Stimulated activated CD8-positive, alpha-beta memory T cell treated with anti-CD3 and anti-CD28 coated beads, Interleukin-4, amount 100 ng/mL, for 24 hours (primary cell): Measurements from ENCODE around the gene ZNF716.
"Not testable (repeated sequence)": the region's sequence is repeated elsewhere in the genome, so short reads cannot be mapped to it uniquely, and the experiment has no call there.

Experiments used
- DNase-seq: peaks from one replicate; pipeline ENCODE4 v3.0.0-alpha.2; 2020; ENCODE audit warnings: low read depth

The ZNF716 gene

DNA sequence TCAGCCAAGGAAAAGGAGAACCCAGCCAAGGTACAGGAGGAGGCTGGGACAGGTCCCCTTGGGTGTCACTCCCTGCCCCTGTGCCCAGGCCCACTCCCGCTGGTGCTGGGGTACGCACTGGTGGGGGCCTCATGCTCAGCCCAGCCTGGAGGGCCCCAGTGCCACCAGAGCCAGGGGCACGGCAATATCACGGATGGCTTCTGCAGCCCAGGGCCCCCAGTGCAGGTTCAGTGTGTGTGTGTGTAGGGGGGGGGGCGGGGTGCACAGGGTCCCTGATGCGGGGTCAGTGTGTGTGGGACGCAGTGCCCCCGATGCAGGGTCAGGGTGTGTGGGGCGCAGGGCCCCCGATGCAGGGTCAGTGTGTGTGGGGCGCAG lies 23.4 kb upstream of the ZNF716 start:
- DNase-seq: no peak

DNA sequence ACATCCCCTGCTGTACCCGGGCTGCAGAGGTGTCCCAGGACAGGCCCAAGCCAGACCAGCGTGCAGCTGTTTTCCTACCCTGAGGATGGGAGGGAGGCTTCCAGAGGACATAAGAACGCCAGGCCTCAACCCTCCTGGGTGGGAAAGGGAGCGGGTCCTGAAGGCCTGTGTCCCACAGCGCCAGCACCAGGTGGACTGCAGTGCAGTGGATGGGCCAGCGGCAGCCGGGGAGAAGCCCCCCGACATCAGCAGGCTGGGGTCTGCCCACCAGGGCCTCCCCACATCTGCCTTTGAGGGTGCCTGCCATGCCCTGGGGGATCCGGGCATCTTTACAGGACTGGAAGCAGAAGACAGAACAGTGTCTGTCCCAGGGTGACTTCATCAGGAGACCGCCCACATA lies 22.8 kb upstream of the ZNF716 start:
- no peak for DNase-seq

DNA sequence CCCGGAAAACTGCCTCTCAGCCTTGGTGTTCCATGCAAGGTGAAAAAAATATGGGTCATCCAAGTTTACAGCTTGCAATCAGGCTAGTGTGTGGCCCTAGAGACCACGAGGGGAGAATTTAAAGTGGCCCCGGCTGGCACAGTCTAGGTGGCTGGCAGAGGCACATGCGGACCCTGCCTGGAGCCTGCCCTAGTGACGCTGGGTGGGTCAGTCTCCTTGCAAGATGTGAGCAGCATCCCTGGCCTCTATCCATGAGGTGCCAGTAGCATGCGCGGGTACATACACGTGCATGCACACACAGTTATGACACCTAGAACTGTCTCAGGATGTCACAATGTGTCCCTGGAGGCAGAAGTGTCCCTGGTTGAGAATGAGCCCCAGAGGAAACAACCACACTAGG lies 22.4 kb upstream of the ZNF716 start:
- no peak for DNase-seq

DNA sequence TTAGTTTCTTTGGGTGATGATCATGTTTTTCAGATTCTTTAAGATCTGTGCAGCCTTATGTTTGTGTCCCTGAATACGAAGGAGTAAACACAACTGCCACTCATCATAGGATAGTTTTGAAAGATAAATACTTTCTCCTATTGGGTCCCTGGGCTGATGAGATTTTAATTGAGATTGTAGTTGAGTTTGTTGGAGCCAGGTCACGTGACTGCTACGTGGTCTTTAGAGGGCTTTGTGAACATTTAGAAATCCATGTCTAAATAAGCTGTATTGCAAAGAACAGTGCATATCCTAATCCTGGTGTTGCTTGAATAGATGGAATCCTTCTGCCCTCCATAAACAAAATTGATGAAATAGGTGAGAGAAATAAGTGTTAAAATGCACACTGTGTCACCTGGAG lies 17.4 kb upstream of the ZNF716 start:
- no peak for DNase-seq

DNA sequence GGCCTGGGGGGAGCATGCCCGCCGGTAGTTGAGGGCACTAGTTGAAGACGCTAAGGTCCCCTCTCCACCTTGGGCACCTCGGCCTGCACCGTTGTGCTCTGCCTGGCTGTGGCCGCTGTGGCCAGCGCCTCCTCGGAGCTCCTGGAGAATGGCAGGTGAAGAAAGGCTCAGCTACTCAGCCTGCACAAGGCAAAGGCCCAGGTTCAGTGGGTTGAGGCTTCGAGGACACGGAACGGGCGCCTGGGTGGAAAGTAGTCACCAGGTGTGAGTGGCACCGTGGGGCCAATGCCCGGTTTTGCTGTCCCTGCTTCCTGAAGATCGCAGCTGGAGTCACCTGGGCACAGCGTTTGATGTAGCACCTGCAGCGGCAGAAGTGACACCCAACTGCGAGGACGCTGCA lies 12.4 kb upstream of the ZNF716 start:
- no peak for DNase-seq

DNA sequence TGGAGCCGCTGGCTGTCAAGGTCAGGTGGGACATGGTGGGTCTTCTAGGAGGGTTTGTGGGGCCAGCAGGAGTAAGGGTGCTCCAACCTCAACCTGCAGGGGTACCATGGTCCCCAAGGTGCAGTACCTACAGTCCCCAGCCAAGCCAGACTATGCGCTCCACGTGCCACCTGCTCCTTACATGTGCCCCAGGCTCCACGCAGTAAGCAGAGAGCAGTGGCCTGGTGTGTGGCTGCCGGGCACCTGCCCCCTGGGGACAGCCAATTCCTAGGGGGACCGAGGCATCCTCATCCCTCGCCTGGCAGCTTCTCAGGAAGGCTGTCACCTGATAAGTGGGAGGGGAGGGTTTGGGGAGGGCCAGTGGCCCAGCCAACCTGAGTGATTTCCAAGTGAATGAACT lies 11.7 kb upstream of the ZNF716 start:
- no peak for DNase-seq

DNA sequence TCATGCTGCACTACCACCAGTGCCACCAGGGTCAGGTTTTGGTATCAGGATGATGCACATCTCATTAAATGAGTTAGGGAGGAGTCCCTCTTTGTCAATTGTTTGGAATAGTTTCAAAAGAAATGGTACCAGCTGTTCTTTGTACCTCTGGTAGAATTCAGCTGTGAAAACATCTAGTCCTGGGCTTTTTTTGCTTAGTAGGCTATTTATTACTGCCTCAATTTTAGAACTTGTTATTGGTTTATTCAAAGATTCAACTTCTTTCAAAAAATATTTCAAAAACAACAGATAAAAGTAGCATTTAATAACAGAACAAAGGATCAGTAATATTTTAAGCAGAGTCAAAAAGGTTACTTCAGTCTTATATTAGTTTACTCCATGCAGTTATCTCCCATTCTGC lies 6.4 kb upstream of the ZNF716 start:
- no peak for DNase-seq

DNA sequence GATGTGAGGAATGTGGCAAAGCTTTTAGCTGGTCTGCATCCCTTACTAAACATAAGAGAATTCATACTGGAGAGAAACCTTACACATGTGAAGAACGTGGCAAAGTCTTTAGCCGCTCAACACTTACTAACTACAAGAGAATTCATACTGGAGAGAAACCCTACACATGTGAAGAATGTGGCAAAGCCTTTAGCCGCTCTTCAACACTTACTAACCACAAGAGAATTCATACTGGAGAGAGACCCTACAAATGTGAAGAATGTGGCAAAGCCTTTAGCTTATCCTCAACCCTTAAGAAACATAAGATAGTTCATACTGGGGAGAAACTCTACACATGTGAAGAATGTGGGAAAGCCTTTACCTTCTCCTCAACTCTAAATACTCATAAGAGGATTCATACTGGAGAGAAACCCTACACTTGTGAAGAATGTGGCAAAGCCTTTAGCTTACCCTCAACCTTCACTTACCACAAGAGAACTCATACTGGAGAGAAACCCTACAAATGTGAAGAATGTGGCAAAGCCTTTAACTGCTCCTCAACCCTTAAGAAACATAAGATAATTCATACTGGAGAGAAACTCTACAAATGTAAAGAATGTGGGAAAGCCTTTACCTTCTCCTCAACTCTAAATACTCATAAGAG lies 19.3 kb downstream of the ZNF716 start:
- DNase-seq: not testable (repeated sequence)

DNA sequence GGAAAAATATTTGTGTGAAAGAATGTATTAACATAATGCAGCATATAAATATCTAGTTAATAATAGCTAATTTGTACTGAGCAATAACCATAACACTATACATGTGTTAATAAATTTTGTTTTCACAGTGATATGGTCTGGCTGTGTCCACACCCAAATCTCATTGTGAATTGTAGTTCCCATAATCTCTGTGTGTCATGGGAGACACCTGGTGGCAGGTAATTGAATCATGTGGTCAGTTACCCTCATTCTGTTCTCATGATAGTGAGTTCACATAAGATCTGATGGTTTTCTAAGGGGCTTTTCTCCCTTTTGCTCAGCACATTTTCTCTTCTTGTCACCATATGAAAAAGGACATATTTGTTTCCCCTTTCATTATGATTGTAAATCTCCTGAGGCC lies 30.3 kb downstream of the ZNF716 start:
- not testable (repeated sequence) for DNase-seq

DNA sequence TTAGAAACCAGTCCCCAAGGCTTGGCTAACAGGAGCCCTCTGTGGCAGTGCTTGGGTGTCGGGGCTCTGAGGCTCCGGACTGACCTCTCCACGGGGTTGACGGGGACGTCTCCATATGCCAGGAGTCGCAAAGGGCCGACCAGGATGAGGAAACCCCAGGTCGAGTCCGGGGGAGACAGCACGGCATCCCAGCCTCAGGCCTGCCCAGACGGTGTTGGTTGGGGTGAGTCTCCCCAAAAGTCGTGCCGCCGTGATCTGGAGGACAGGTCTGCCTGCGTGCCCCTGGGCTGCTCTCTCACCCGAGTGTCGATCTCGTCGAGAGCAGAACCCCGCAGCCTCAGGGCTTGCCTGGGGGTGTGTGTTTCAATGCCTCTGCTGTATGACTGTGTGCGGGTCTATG lies 35.0 kb downstream of the ZNF716 start:
- not testable (repeated sequence) for DNase-seq

DNA sequence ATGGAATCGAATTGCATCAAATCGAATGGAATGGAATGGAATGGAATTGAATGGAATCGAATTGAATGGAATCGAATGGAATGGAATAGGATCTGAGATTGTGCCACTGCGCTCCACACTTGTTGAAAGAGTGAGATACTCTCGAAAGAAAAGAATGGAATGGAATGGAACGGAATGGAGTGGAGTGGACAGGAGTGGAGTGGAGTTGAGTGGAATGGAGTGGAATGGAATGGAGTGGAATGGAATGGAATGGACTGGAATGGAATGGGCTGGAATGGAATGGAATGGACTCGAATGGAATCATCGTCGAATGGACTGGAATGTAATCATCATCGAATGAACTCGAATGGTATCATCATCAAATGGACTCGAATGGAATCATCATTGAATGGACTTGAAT lies 38.0 kb downstream of the ZNF716 start:
- no peak for DNase-seq

DNA sequence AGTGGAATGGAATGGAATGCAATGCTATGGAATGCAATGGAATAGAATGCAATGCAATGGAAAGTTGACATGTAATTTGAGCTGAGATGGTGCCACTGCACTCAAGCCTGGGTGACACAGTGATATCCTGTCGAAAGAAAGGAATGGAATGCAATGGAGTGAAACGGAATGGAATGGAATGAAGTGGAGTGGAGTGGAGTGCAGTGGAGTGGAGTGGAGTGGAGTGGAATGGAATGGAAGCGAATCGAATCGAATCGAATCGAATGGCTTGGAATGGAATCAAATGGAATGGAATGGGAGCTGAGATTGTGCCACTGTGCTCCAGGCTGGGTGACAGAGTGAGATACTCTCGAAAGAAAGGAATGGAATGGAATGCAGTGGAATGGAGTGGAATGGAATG lies 45.1 kb downstream of the ZNF716 start:
- DNase-seq: not testable (repeated sequence)

DNA sequence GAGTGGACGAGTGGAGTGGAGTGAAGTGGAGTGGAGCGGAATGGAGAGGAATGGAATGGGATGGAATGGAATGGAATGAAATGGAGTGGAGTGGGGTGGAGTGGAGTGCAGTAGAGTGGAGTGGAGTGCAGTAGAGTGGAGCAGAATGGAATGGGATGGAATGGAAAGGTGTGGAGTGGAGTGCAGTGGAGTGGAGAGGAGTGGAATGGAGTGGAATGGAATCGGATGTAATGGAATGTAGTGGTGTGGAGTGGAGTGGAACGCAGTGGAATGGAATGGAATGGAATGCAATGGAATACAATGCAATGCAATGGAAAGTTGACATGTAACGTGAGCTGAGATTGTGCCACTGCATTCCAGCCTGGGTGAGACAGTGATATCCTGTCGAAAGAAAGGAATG lies 46.4 kb downstream of the ZNF716 start:
- no peak for DNase-seq

DNA sequence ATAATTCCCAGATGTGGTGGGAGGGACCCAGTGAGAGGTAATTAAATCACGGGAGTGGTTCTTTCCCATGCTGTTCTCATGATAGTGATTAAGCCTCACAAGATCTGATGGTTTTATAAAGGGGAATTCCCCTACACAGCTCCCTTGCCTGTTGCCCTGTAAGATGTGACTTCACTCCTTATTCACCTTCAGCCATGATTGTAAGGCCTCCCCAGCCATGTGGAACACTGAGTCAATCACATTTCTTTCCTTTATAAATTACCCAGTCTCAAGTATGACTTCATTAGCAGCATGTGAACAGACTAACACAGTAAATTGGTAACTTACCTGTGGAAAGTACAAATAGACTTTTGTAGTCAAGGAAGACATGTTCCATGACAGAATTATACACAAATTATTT lies 55.2 kb downstream of the ZNF716 start:
- DNase-seq: no peak
